ENCODE measurements around the gene STYK1.

STYK1 gene

DNA sequence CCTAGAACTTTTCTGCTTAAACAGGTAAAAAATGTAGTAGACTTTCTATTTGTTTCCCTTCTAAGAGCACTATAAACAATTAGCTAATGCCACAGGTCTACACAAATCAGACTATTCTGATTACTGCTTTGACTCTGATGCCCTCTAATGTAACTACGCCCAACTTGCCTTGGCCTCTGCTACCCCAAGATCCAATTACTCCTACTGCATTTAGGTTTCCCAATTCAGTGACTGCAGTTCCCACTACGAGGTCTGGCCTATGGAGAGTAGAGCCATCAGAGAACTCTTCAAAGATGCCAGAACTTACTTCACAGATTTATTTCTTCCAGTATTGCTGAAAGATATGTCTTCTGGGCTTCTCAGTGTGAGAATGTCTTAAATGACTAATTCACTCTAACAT, 15.3 kb upstream of the STYK1 start:
- H3K36me3 ChIP-seq (ENCODE audit: insufficient read depth, insufficient read length, low read length) = no peaks in the 10 kb centered on the region
- TF ChIP-seq YY1 (IDR thresholded peaks at IDR 0.05; ENCODE audit: insufficient read depth, insufficient read length) (no peak), ZNF274 (IDR thresholded peaks at IDR 0.05; ENCODE audit: low read depth, low read length) (no peak), SUZ12 (IDR thresholded peaks at IDR 0.05; ENCODE audit: extremely low read depth, insufficient read depth, insufficient read length) (no peak)
- no peak for DNase-seq (ENCODE audit: low read depth, low spot score)
- no peak overlapping the region for H3K4me3 ChIP-seq (ENCODE audit: insufficient read length, low read depth)
- H3K4me1 ChIP-seq (ENCODE audit: insufficient read depth, insufficient read length) = no peaks in the 10 kb centered on the region
- H3K27me3 ChIP-seq (ENCODE audit: insufficient read depth, insufficient read length) = no peaks in the 10 kb centered on the region
- no peaks in the 10 kb centered on the region; the same call in 1 of the 2 replicates for H3K9me3 ChIP-seq (ENCODE audit: insufficient read depth, low read length)
- H3K9ac ChIP-seq (ENCODE audit: insufficient read length, low read depth) = no peak overlapping the region

DNA sequence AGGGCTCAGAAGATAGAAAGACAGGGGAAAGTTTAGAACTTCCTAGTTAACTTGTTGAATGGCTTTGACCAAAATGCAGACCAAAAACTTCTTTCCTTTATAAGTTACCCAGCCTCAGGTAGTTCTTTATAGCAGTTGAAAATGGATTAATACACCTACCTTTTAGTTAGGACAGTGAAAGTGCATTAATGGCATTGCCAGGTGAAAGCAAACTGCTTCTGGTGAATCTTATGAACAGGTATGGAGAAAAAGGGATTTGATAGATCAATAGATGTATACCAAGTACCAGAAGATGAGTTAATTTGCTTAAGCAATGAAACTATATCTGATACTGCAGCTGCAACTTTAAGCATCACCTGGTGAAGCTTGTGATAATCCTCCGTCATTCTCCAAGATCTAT, 14.2 kb upstream of the STYK1 start:
- Histone ChIP-seq H3K9ac (ENCODE audit: insufficient read length, low read depth) (no peak overlapping the region), H3K4me3 (ENCODE audit: insufficient read length, low read depth) (no peak overlapping the region), H3K27me3 (ENCODE audit: insufficient read depth, insufficient read length) (no peaks in the 10 kb centered on the region), H3K4me1 (ENCODE audit: insufficient read depth, insufficient read length) (no peaks in the 10 kb centered on the region), H3K36me3 (ENCODE audit: insufficient read depth, insufficient read length, low read length) (no peaks in the 10 kb centered on the region), H3K9me3 (ENCODE audit: insufficient read depth, low read length) (no peaks in the 10 kb centered on the region; the same call in 1 of the 2 replicates)
- TF ChIP-seq ZNF274 (IDR thresholded peaks at IDR 0.05; ENCODE audit: low read depth, low read length) (no peak), YY1 (IDR thresholded peaks at IDR 0.05; ENCODE audit: insufficient read depth, insufficient read length) (no peak), SUZ12 (IDR thresholded peaks at IDR 0.05; ENCODE audit: extremely low read depth, insufficient read depth, insufficient read length) (no peak)
- DNase-seq (ENCODE audit: low read depth, low spot score) = no peak

DNA sequence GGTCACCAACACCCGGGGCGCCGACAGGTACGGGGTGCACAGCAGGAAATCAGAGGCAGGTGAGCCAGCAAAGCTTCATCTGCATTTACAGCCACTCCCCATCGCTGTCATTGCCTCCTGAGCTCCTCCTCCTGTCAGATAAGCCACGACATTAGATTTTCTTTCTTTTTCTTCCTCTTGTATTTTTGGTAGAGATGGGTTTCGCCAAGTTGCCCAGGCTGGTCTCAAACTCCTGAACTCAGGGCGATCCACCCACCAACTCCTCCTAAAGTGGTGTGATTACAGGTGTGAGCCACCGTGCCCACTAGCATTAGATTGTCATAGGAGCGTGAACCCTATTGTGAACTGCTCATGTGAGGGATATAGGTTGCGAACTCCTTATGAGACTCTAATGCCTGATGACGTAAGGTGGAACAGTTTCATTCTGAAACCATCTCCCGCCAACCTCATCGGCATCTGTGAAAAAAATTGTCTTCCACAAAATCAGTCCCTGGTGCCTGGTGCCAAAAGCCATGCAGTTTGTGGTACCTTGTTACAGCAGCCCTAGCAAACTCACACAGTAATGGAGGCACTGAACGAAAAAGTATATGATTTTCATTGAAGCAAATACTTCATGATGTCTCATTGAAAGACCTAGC, 1.5 kb downstream of the STYK1 start:
- no peak overlapping the region for H3K9ac ChIP-seq (ENCODE audit: insufficient read length, low read depth)

GRCh38 chr12:10669533-10669932, 4.3 kb downstream of the STYK1 start:
- H3K36me3 ChIP-seq (ENCODE audit: insufficient read depth, insufficient read length, low read length) = no peaks in the 10 kb centered on the region
- H3K9me3 ChIP-seq (ENCODE audit: insufficient read depth, low read length) = no peaks in the 10 kb centered on the region
- no peaks in the 10 kb centered on the region for H3K4me1 ChIP-seq (ENCODE audit: insufficient read depth, insufficient read length)
- H3K27me3 ChIP-seq (ENCODE audit: insufficient read depth, insufficient read length) = no peaks in the 10 kb centered on the region
- DNase-seq (ENCODE audit: low read depth, low spot score) = no peak
- H3K4me3 ChIP-seq (ENCODE audit: insufficient read length, low read depth) = no peak overlapping the region
- TF ChIP-seq ZNF274 (IDR thresholded peaks at IDR 0.05; ENCODE audit: low read depth, low read length) = no peak
- no peak for TF ChIP-seq YY1 (IDR thresholded peaks at IDR 0.05; ENCODE audit: insufficient read depth, insufficient read length)
- no peak for TF ChIP-seq SUZ12 (IDR thresholded peaks at IDR 0.05; ENCODE audit: extremely low read depth, insufficient read depth, insufficient read length)
- H3K9ac ChIP-seq (ENCODE audit: insufficient read length, low read depth) = no peak overlapping the region

More for the DNA sequence above, 1.5 kb downstream of the STYK1 start:
- Histone ChIP-seq H3K27me3 (ENCODE audit: insufficient read depth, insufficient read length) (no peaks in the 10 kb centered on the region), H3K9me3 (ENCODE audit: insufficient read depth, low read length) (no peaks in the 10 kb centered on the region), H3K36me3 (ENCODE audit: insufficient read depth, insufficient read length, low read length) (no peaks in the 10 kb centered on the region), H3K4me1 (ENCODE audit: insufficient read depth, insufficient read length) (no peaks in the 10 kb centered on the region), H3K4me3 (ENCODE audit: insufficient read length, low read depth) (no peak overlapping the region)
- DNase-seq (ENCODE audit: low read depth, low spot score) = no peak
- TF ChIP-seq YY1 (IDR thresholded peaks at IDR 0.05; ENCODE audit: insufficient read depth, insufficient read length) (no peak), ZNF274 (IDR thresholded peaks at IDR 0.05; ENCODE audit: low read depth, low read length) (no peak), SUZ12 (IDR thresholded peaks at IDR 0.05; ENCODE audit: extremely low read depth, insufficient read depth, insufficient read length) (no peak)

GRCh38 chr12:10668526-10668925, 5.3 kb downstream of the STYK1 start:
- no peak overlapping the region for H3K4me3 ChIP-seq (ENCODE audit: insufficient read length, low read depth)
- no peak for TF ChIP-seq SUZ12 (IDR thresholded peaks at IDR 0.05; ENCODE audit: extremely low read depth, insufficient read depth, insufficient read length)
- TF ChIP-seq YY1 (IDR thresholded peaks at IDR 0.05; ENCODE audit: insufficient read depth, insufficient read length) = no peak
- TF ChIP-seq ZNF274 (IDR thresholded peaks at IDR 0.05; ENCODE audit: low read depth, low read length) = no peak
- H3K4me1 ChIP-seq (ENCODE audit: insufficient read depth, insufficient read length) = no peaks in the 10 kb centered on the region
- H3K27me3 ChIP-seq (ENCODE audit: insufficient read depth, insufficient read length) = no peaks in the 10 kb centered on the region
- H3K36me3 ChIP-seq (ENCODE audit: insufficient read depth, insufficient read length, low read length) = no peaks in the 10 kb centered on the region
- H3K9me3 ChIP-seq (ENCODE audit: insufficient read depth, low read length) = no peaks in the 10 kb centered on the region
- no peak overlapping the region for H3K9ac ChIP-seq (ENCODE audit: insufficient read length, low read depth)
- no peak for DNase-seq (ENCODE audit: low read depth, low spot score)

- Histone ChIP-seq H3K4me1 (ENCODE audit: insufficient read depth, insufficient read length) (no peaks in the 10 kb centered on the region), H3K27me3 (ENCODE audit: insufficient read depth, insufficient read length) (no peaks in the 10 kb centered on the region), H3K9ac (ENCODE audit: insufficient read length, low read depth) (no peak overlapping the region), H3K4me3 (ENCODE audit: insufficient read length, low read depth) (no peak overlapping the region), H3K36me3 (ENCODE audit: insufficient read depth, insufficient read length, low read length) (no peaks in the 10 kb centered on the region), H3K9me3 (ENCODE audit: insufficient read depth, low read length) (no peaks in the 10 kb centered on the region)
- TF ChIP-seq SUZ12 (IDR thresholded peaks at IDR 0.05; ENCODE audit: extremely low read depth, insufficient read depth, insufficient read length) (no peak), YY1 (IDR thresholded peaks at IDR 0.05; ENCODE audit: insufficient read depth, insufficient read length) (no peak), ZNF274 (IDR thresholded peaks at IDR 0.05; ENCODE audit: low read depth, low read length) (no peak)
- DNase-seq (ENCODE audit: low read depth, low spot score) = no peak
These were observed 6.3 kb downstream of the STYK1 start for GRCh38 chr12:10667581-10667980.

- Histone ChIP-seq H3K36me3 (ENCODE audit: insufficient read depth, insufficient read length, low read length) (no peaks in the 10 kb centered on the region), H3K27me3 (ENCODE audit: insufficient read depth, insufficient read length) (no peaks in the 10 kb centered on the region), H3K9me3 (ENCODE audit: insufficient read depth, low read length) (no peaks in the 10 kb centered on the region), H3K9ac (ENCODE audit: insufficient read length, low read depth) (no peak overlapping the region), H3K4me3 (ENCODE audit: insufficient read length, low read depth) (no peak overlapping the region), H3K4me1 (ENCODE audit: insufficient read depth, insufficient read length) (no peaks in the 10 kb centered on the region)
- DNase-seq (ENCODE audit: low read depth, low spot score) = no peak
- TF ChIP-seq YY1 (IDR thresholded peaks at IDR 0.05; ENCODE audit: insufficient read depth, insufficient read length) (no peak), SUZ12 (IDR thresholded peaks at IDR 0.05; ENCODE audit: extremely low read depth, insufficient read depth, insufficient read length) (no peak), ZNF274 (IDR thresholded peaks at IDR 0.05; ENCODE audit: low read depth, low read length) (no peak)
These were observed 9.4 kb downstream of the STYK1 start for GRCh38 chr12:10664499-10664898.

Data from NT2/D1 (cell line).